K562 (cell line): Measurements from ENCODE around the gene PXDC1. TPM values are rescaled to one million over a fixed set of nuclear protein-coding genes. Genes with fewer than 3 reads are reported as not detected.

Experiments
- ATAC-seq: fragments of 200-7000 bp; cut with Tn5 transposase; 3 replicates; pipeline ENCODE4 v1.9.1; 2020; ENCODE audit warnings: moderate library complexity
- BruUV-seq: library from RNA; stranded (reverse); fragments of 400-500 nt; replicated peaks from 2 replicates; lab custom pipeline; 2021; lab: Mats Ljungman, UMichigan
- CTCF ChIA-PET: fragments of 300-600 bp; formaldehyde crosslinking; extraction: SDS; loops from one replicate; lab custom pipeline; 2021; ENCODE audit warnings: low intra/inter-chr PET ratio; lab: Yijun Ruan, JAX
- POLR2A ChIA-PET: fragments of 300-600, 350-650 bp; sonication (Branson Sonifier 250); formaldehyde crosslinking; extraction: SDS; loops from one replicate; lab custom pipeline; 2021; ENCODE audit warnings: antibody characterized with exemption, inconsistent platforms; lab: Yijun Ruan, JAX
- DNase-seq, 4 experiments: peaks; one replicate each; pipeline versions ENCODE4 v3.0.0 to v3.0.0-alpha.2; 2011 to 2018; ENCODE audit warnings: low spot score in 3 of 4, mixed read lengths in 3 of 4; ENCODE audit errors: extremely low read depth in 1 of 4
- FAIRE-seq: peaks from 2 replicates; lab custom pipeline; 2011; peaks lifted over from hg19 to GRCh38; lab: Jason Lieb, UNC
- H2AFZ ChIP-seq: 2 replicates; pipeline ENCODE4 v1.6.0; 2011; ENCODE audit warnings: low read depth, low read length, control low read depth, inconsistent platforms
- H3K27ac ChIP-seq: fragments of 200-600 bp; 3 replicates; pipeline ENCODE4 v1.8.0; 2011; ENCODE audit warnings: low read depth, mild to moderate bottlenecking, control low read depth, inconsistent platforms, low read length, moderate library complexity, mixed read lengths; ENCODE audit errors: extremely low read depth
- H3K27me3 ChIP-seq, 2 experiments: fragments of 300-600 bp in 1 of 2; 2 replicates in 1 of 2; 3 replicates in 1 of 2; pipeline versions ENCODE4 v1.6.0 to v1.8.0; 2011; ENCODE audit warnings: inconsistent platforms in 2 of 2, low read length in 2 of 2, mild to moderate bottlenecking in 1 of 2, mixed read lengths in 1 of 2, moderate library complexity in 1 of 2; ENCODE audit not compliant: control insufficient read depth in 2 of 2, insufficient read depth in 2 of 2
- H3K36me3 ChIP-seq: fragments of 300-600 bp; 3 replicates; pipeline ENCODE4 v1.8.0; 2011; ENCODE audit warnings: mild to moderate bottlenecking, low read length, inconsistent platforms; ENCODE audit not compliant: control insufficient read depth, insufficient read depth
- H3K4me1 ChIP-seq, 2 experiments: fragments of 200-600 bp in 1 of 2; replicated peaks in 1 of 2; 2 replicates in 1 of 2; 3 replicates in 1 of 2; pipeline versions ENCODE4 v1.5.1 to v1.8.0; 2011; ENCODE audit warnings: inconsistent platforms in 2 of 2, low read length in 2 of 2, mild to moderate bottlenecking in 1 of 2, mixed read lengths in 1 of 2, moderate library complexity in 1 of 2; ENCODE audit not compliant: control insufficient read depth in 2 of 2, insufficient read depth in 2 of 2
- H3K4me2 ChIP-seq: 2 replicates; pipeline ENCODE4 v1.6.1; 2011; ENCODE audit warnings: low read length, control low read depth, inconsistent platforms, mixed read lengths; ENCODE audit not compliant: insufficient read depth
- H3K4me3 ChIP-seq: fragments of 200-600 bp; sonication (generic), shearing (Covaris generic); 2 replicates; pipeline ENCODE4 v1.5.1; 2016; ENCODE audit warnings: control low read depth, inconsistent platforms
- H3K79me2 ChIP-seq: fragments of 200-600 bp; 3 replicates; pipeline ENCODE4 v1.8.0; 2011; ENCODE audit warnings: low read length, inconsistent platforms; ENCODE audit not compliant: control insufficient read depth, insufficient read depth
- H3K9ac ChIP-seq, 2 experiments: 2 replicates each; pipeline versions ENCODE4 v1.6.0 to v1.6.1; 2011; ENCODE audit warnings: low read depth in 2 of 2, low read length in 2 of 2, control low read depth in 1 of 2, inconsistent platforms in 1 of 2, mild to moderate bottlenecking in 1 of 2, mixed read lengths in 1 of 2; ENCODE audit not compliant: insufficient read depth in 1 of 2
- H3K9me1 ChIP-seq: one replicate; pipeline ENCODE4 v1.6.0; 2011; ENCODE audit warnings: inconsistent platforms, mild to moderate bottlenecking, low read length, moderate library complexity; ENCODE audit not compliant: control insufficient read depth, insufficient read depth
- H3K9me3 ChIP-seq: replicated peaks from 2 replicates; pipeline ENCODE4 v1.5.1; 2011; ENCODE audit warnings: low read depth, low read length, inconsistent platforms; ENCODE audit not compliant: control insufficient read depth, insufficient read depth
- H4K20me1 ChIP-seq: replicated peaks from 2 replicates; pipeline ENCODE4 v1.6.1; 2011; ENCODE audit warnings: low read length, inconsistent platforms, mixed read lengths; ENCODE audit not compliant: control insufficient read depth, insufficient read depth
- CLOCK ChIP-seq: fragments of 250-450 bp; sonication (Bioruptor Pico); IDR thresholded peaks from 2 replicates; pipeline ENCODE4 v1.4.0; 2020; ENCODE audit warnings: mild to moderate bottlenecking, moderate library complexity, borderline replicate concordance
- DIDO1 ChIP-seq: fragments of 450-650 bp; IDR thresholded peaks from 2 replicates; pipeline ENCODE4 v1.6.1; 2016; ENCODE audit warnings: low read depth, missing biosample characterization, missing genetic modification characterization
- ESRRA ChIP-seq: fragments of 450-650 bp; IDR thresholded peaks from 2 replicates; pipeline ENCODE4 v1.6.1; 2014; ENCODE audit warnings: low read depth, mild to moderate bottlenecking, moderate library complexity, borderline replicate concordance
- RAD51 ChIP-seq: fragments of 450-650 bp; IDR thresholded peaks from 2 replicates; pipeline ENCODE4 v1.7.1; 2016; ENCODE audit warnings: low read depth, mild to moderate bottlenecking, borderline replicate concordance
- RBM34 ChIP-seq: fragments of 200-400 bp; formaldehyde crosslinking; IDR thresholded peaks from 2 replicates; pipeline ENCODE4 v1.6.1; 2018; ENCODE audit warnings: low read length, borderline replicate concordance; ENCODE audit not compliant: insufficient read depth
- TFAP4 ChIP-seq: sonication (generic); formaldehyde crosslinking; IDR thresholded peaks from 2 replicates; pipeline ENCODE4 v1.8.0; 2022; ENCODE audit warnings: missing genetic modification reagents, mild to moderate bottlenecking, moderate library complexity, borderline replicate concordance
- TFE3 ChIP-seq: fragments of 450-650 bp; formaldehyde crosslinking; IDR thresholded peaks from 2 replicates; pipeline ENCODE4 v1.4.0; 2020; ENCODE audit warnings: mild to moderate bottlenecking, mixed read lengths
- ZKSCAN1 ChIP-seq: fragments of 150-350 bp; IDR thresholded peaks from 2 replicates; pipeline ENCODE4 v1.6.1; 2016; ENCODE audit warnings: low read depth, low read length
- WGBS: fragments of 100-300 bp; shearing (Covaris generic); methylation state at CpG from one replicate; pipeline ENCODE4 v1.1.6; 2016; ENCODE audit warnings: low coverage, mixed read lengths; ENCODE audit not compliant: insufficient coverage; ENCODE audit errors: missing lambda C conversion rate; 5-methylcytosine and 5-hydroxymethylcytosine counted together
- in situ Hi-C: fragments of 300-500 bp; cut with MboI; formaldehyde crosslinking; loops from 4 replicates; pipeline ENCODE4 v1.15.0; 2018; ENCODE audit warnings: inconsistent platforms, mixed read lengths
- intact Hi-C: fragments of 100-400 bp; cut with micrococcal nuclease; formaldehyde crosslinking; loops from 2 replicates; pipeline ENCODE4 v1.14.2; 2022
- polyA plus RNA-seq, 8 experiments: library from polyadenylated mRNA; depleted of rRNA in 4 of 8; stranded (reverse) in 5 of 8; unstranded in 3 of 8; fragments of >200 nt; fragmentation: Nextera tagmentation in 2 of 8; fragmentation: Illumina TruSeq in 1 of 8; extraction: Ambion mirVana in 2 of 8; extraction: Trizol in 1 of 8; gene quantifications; 2 replicates each; pipeline versions ENCODE4 v1.2.1 to v1.2.3, GENCODE V29; 2011 to 2014; ENCODE audit warnings: inconsistent platforms in 1 of 8, missing spikeins in 1 of 8
- total RNA-seq, 7 experiments: library from RNA; depleted of rRNA in 6 of 7; stranded (reverse); fragments of >200 nt in 6 of 7; fragmentation: Illumina TruSeq in 2 of 7; extraction: Trizol in 2 of 7; gene quantifications; 2 replicates each; pipeline versions ENCODE4 v1.2.1 to v1.2.3, GENCODE V29; 2011 to 2021; ENCODE audit warnings: low replicate concordance in 1 of 7

Gene PXDC1
- total and polyA plus RNA-seq, 9 of the 15 experiments (the other 6 are each of a cell fraction or from before 2014, with no cell fraction given): 0.09 to 0.33 (median 0.16) TPM; not detected in 5

- TF ChIP-seq TFAP4 (CRISPR knock-in tag) (no peak), DIDO1 (no peak), RBM34 (no peak), ESRRA (no peak)
These were observed 42.0 kb upstream of the PXDC1 start (continued) for GRCh38 chr6:3793545-3793944.

- Histone ChIP-seq H3K79me2 (no peaks in the 10 kb centered on the region), H4K20me1 (no peaks in the 10 kb centered on the region), H3K9me1 (no peaks in the 10 kb centered on the region), H3K4me1 (no peaks in the 10 kb centered on the region), H3K36me3 (no peaks in the 10 kb centered on the region), H3K4me3 (no peak overlapping the region), H3K9me3 (no peaks in the 10 kb centered on the region), H3K4me2 (no peak overlapping the region), H3K27me3 (peaks cover 21 to 49% of the 10 kb centered on the region in 2 experiments), H2AFZ (no peak overlapping the region), H3K9ac (no peak overlapping the region), H3K27ac (no peak overlapping the region)
- BruUV-seq: no TSS peak
- WGBS: 2% methylated on average over 8 of the region's 8 CpGs
- no peak for DNase-seq
- in situ Hi-C loops (no loop called here), intact Hi-C loops (no loop called here)
- no peak for FAIRE-seq
- POLR2A ChIA-PET: interaction anchor here (0.5 kb wide), 1 partner anchor 21 kb away, joined by 3 read pairs; no protein-coding TSS in a partner anchor
- TF ChIP-seq ZKSCAN1: peak; percentile 87
- 0 out of 2 replicates have a peak, but pooled peaks have one; percentile 31 for TF ChIP-seq RAD51
- no peak for TF ChIP-seq CLOCK (CRISPR knock-in tag)
- TF ChIP-seq TFE3 (CRISPR knock-in tag): peak; percentile 75
- no peak for ATAC-seq
- CTCF ChIA-PET: no interaction called here
These were observed 40.2 kb upstream of the PXDC1 start for GRCh38 chr6:3791526-3792203.
